HepG2 (cell line): ENCODE measurements around the gene PDZD8. TPM values are rescaled to one million over a fixed set of nuclear protein-coding genes. Genes with fewer than 3 reads are reported as not detected.
"Not testable (repeated sequence)": the region's sequence is repeated elsewhere in the genome, so short reads cannot be mapped to it uniquely, and the experiment has no call there.

ENCODE experiments used
- ATAC-seq: fragments of 200-7000 bp; cut with Tn5 transposase; 3 replicates; pipeline ENCODE4 v1.9.1; 2020; ENCODE audit warnings: mild to moderate bottlenecking, moderate library complexity
- BruUV-seq: library from RNA; stranded (reverse); fragments of 400-500 nt; replicated peaks from 2 replicates; lab custom pipeline; 2021; lab: Mats Ljungman, UMichigan
- CTCF ChIA-PET: fragments of 300-600 bp; formaldehyde crosslinking; extraction: SDS; loops from one replicate; lab custom pipeline; 2021; ENCODE audit warnings: low total read pairs, inconsistent platforms, low intra/inter-chr PET ratio; lab: Yijun Ruan, JAX
- POLR2A ChIA-PET: fragments of 350-600 bp; sonication (Branson Sonifier 250); formaldehyde crosslinking; loops from one replicate; lab custom pipeline; 2020; ENCODE audit warnings: antibody characterized with exemption, inconsistent platforms; lab: Yijun Ruan, JAX
- DNase-seq: peaks from one replicate; pipeline ENCODE4 v3.0.0-alpha.2; 2015; ENCODE audit warnings: low spot score
- FAIRE-seq: peaks from 3 replicates; lab custom pipeline; 2011; peaks lifted over from hg19 to GRCh38; lab: Jason Lieb, UNC
- H2AFZ ChIP-seq: one replicate; pipeline ENCODE4 v1.6.1; 2011; ENCODE audit warnings: low read length, inconsistent platforms
- H3K27ac ChIP-seq: fragments of 300-600 bp; 3 replicates; pipeline ENCODE4 v1.8.0; 2011; ENCODE audit warnings: mixed run types, mild to moderate bottlenecking, mixed read lengths, low read length, inconsistent platforms; ENCODE audit not compliant: insufficient read depth; ENCODE audit errors: extremely low read length
- H3K27me3 ChIP-seq, 2 experiments: fragments of 200-600 bp in 1 of 2; 2 replicates in 1 of 2; 3 replicates in 1 of 2; pipeline versions ENCODE4 v1.6.0 to v1.8.0; 2011; ENCODE audit warnings: low read length in 2 of 2, mild to moderate bottlenecking in 2 of 2, moderate library complexity in 2 of 2, inconsistent platforms in 1 of 2; ENCODE audit not compliant: insufficient read depth in 2 of 2, control insufficient read depth in 1 of 2
- H3K36me3 ChIP-seq, 2 experiments: fragments of 200-600 bp in 1 of 2; replicated peaks in 1 of 2; 2 replicates in 1 of 2; 3 replicates in 1 of 2; pipeline versions ENCODE4 v1.5.1 to v1.8.0; 2011; ENCODE audit warnings: low read length in 2 of 2, inconsistent platforms in 1 of 2; ENCODE audit not compliant: insufficient read depth in 2 of 2, control insufficient read depth in 1 of 2
- H3K4me1 ChIP-seq: 2 replicates; pipeline ENCODE4 v1.5.1; 2012; ENCODE audit warnings: low read length, inconsistent platforms; ENCODE audit not compliant: insufficient read depth
- H3K4me2 ChIP-seq: 2 replicates; pipeline ENCODE4 v1.6.0; 2011; ENCODE audit warnings: low read depth, low read length, inconsistent platforms
- H3K4me3 ChIP-seq, 3 experiments: fragments of 200-600 bp in 1 of 3; sonication (generic), shearing (Covaris generic) in 1 of 3; replicated peaks in 1 of 3; 2 replicates each; pipeline ENCODE4 v1.5.1; 2011 to 2016; ENCODE audit warnings: low read length in 3 of 3, inconsistent platforms in 2 of 3, low read depth in 2 of 3, mild to moderate bottlenecking in 2 of 3, control low read depth in 1 of 3, mixed read lengths in 1 of 3; ENCODE audit not compliant: insufficient read depth in 1 of 3
- H3K79me2 ChIP-seq: one replicate; pipeline ENCODE4 v1.6.1; 2011; ENCODE audit warnings: low read length, inconsistent platforms; ENCODE audit not compliant: insufficient read depth
- H3K9ac ChIP-seq: 2 replicates; pipeline ENCODE4 v1.6.0; 2011; ENCODE audit warnings: mild to moderate bottlenecking, low read depth, low read length, inconsistent platforms; ENCODE audit not compliant: insufficient read depth
- H3K9me3 ChIP-seq: 2 replicates; pipeline ENCODE4 v1.5.1; 2012; ENCODE audit warnings: mild to moderate bottlenecking, low read length
- H4K20me1 ChIP-seq: 2 replicates; pipeline ENCODE4 v1.6.0; 2011; ENCODE audit warnings: inconsistent platforms, mild to moderate bottlenecking, low read length, moderate library complexity; ENCODE audit not compliant: insufficient read depth
- NFATC3 ChIP-seq: sonication (generic); formaldehyde crosslinking; IDR thresholded peaks from 2 replicates; pipeline ENCODE4 v1.5.1; 2020; ENCODE audit warnings: mild to moderate bottlenecking, missing genetic modification reagents
- ZNF326 ChIP-seq: sonication (generic); formaldehyde crosslinking; IDR thresholded peaks from 2 replicates; pipeline ENCODE4 v1.4.0; 2020; ENCODE audit warnings: missing genetic modification reagents, borderline replicate concordance
- ZNF333 ChIP-seq: sonication (generic); formaldehyde crosslinking; IDR thresholded peaks from 2 replicates; pipeline ENCODE4 v1.4.0; 2020; ENCODE audit warnings: mild to moderate bottlenecking, missing genetic modification reagents, borderline replicate concordance
- ZNF431 ChIP-seq: sonication (generic); formaldehyde crosslinking; IDR thresholded peaks from 2 replicates; pipeline ENCODE4 v1.9.0; 2022; ENCODE audit warnings: missing genetic modification reagents, low read depth, mild to moderate bottlenecking, borderline replicate concordance
- ZNF781 ChIP-seq: sonication (generic); formaldehyde crosslinking; IDR thresholded peaks from 2 replicates; pipeline ENCODE4 v1.5.1; 2020; ENCODE audit warnings: borderline replicate concordance, mild to moderate bottlenecking, missing genetic modification reagents; ENCODE audit errors: not compliant biosample characterization
- WGBS: methylation state at CpG from one replicate; pipeline ENCODE4 v1.1.6; 2017; ENCODE audit warnings: low lambda C conversion rate; 5-methylcytosine and 5-hydroxymethylcytosine counted together
- in situ Hi-C: cut with HindIII; loops from 2 replicates; pipeline ENCODE4 v1.10.0; 2017; ENCODE audit warnings: low pct_unique_long_range_greater_than_20kb; ENCODE audit not compliant: extremely low pct_ligation_motif_present
- intact Hi-C: fragments of 100-400 bp; cut with micrococcal nuclease; formaldehyde crosslinking; loops from one replicate; pipeline ENCODE4 v1.10.0; 2022; ENCODE audit not compliant: unreplicated experiment
- polyA plus RNA-seq, 8 experiments: library from polyadenylated mRNA; depleted of rRNA in 3 of 8; stranded (reverse) in 7 of 8; unstranded in 1 of 8; fragments of >200 nt; fragmentation: Illumina TruSeq in 4 of 8; extraction: Trizol in 4 of 8; gene quantifications; 2 replicates each; pipeline versions ENCODE4 v1.2.1 to v1.2.3, GENCODE V29; 2011 to 2016; ENCODE audit warnings: low read depth in 4 of 8, missing spikeins in 1 of 8, mixed read lengths in 1 of 8; ENCODE audit not compliant: insufficient read depth in 1 of 8
- total RNA-seq, 5 experiments: library from RNA; depleted of rRNA; stranded (reverse); fragments of >200 nt; fragmentation: Illumina TruSeq; extraction: Trizol; gene quantifications; 2 replicates each; pipeline ENCODE4 v1.2.3, GENCODE V29; 2016; ENCODE audit warnings: low read depth in 1 of 5
- TF ChIP-seq, protein P1 (sequence below): sonication (generic); formaldehyde crosslinking; IDR thresholded peaks from 2 replicates; pipeline ENCODE4 v1.4.0; 2020; ENCODE audit warnings: missing genetic modification reagents
- TF ChIP-seq, protein P2 (sequence below): sonication (generic); formaldehyde crosslinking; IDR thresholded peaks from 2 replicates; pipeline ENCODE4 v1.4.0; 2020; ENCODE audit warnings: mild to moderate bottlenecking, missing genetic modification reagents

The PDZD8 gene
- total and polyA plus RNA-seq, 2 of the 13 experiments (the other 11 are each of a cell fraction or from before 2014, with no cell fraction given): 11.2 to 32.0 TPM

DNA sequence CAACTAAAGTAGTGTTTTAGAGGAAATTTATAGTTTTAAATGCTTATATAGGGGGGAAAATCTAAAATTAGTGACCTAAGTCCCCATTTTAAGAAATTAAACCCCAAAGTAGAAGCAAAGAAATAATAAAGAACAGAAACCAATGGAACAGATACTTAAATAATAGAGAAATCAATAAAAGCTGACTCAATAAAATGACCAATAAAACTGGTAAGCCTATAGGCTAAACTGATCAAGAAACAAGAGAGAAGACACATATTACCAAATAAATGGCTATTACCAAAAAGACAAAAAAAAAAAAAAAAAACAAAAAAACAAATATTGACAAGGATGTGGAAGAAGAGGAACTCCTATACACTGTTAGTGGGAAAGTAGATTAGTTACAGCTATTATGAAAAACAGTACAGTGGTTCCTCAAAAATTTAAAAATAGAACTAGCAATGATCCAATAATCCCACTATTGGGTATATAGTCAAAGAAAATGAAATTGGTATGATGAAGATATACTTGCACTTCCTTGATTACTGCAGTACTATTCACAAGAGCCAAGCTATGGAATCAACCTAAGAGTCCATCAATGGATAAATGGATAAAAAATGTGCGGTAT, 81.1 kb downstream of the PDZD8 start (continued):
- TF ChIP-seq, protein P1, sequence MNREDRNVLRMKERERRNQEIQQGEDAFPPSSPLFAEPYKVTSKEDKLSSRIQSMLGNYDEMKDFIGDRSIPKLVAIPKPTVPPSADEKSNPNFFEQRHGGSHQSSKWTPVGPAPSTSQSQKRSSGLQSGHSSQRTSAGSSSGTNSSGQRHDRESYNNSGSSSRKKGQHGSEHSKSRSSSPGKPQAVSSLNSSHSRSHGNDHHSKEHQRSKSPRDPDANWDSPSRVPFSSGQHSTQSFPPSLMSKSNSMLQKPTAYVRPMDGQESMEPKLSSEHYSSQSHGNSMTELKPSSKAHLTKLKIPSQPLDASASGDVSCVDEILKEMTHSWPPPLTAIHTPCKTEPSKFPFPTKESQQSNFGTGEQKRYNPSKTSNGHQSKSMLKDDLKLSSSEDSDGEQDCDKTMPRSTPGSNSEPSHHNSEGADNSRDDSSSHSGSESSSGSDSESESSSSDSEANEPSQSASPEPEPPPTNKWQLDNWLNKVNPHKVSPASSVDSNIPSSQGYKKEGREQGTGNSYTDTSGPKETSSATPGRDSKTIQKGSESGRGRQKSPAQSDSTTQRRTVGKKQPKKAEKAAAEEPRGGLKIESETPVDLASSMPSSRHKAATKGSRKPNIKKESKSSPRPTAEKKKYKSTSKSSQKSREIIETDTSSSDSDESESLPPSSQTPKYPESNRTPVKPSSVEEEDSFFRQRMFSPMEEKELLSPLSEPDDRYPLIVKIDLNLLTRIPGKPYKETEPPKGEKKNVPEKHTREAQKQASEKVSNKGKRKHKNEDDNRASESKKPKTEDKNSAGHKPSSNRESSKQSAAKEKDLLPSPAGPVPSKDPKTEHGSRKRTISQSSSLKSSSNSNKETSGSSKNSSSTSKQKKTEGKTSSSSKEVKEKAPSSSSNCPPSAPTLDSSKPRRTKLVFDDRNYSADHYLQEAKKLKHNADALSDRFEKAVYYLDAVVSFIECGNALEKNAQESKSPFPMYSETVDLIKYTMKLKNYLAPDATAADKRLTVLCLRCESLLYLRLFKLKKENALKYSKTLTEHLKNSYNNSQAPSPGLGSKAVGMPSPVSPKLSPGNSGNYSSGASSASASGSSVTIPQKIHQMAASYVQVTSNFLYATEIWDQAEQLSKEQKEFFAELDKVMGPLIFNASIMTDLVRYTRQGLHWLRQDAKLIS: no peak
- TF ChIP-seq ZNF326 (CRISPR knock-in tag): no peak
- TF ChIP-seq, protein P2, sequence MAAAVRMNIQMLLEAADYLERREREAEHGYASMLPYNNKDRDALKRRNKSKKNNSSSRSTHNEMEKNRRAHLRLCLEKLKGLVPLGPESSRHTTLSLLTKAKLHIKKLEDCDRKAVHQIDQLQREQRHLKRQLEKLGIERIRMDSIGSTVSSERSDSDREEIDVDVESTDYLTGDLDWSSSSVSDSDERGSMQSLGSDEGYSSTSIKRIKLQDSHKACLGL (CRISPR knock-in tag): no peak
- TF ChIP-seq ZNF333 (CRISPR knock-in tag): no peak
- no peak for TF ChIP-seq ZNF781 (CRISPR knock-in tag)
- no peak for TF ChIP-seq NFATC3 (CRISPR knock-in tag)
- no peak for TF ChIP-seq ZNF431 (CRISPR knock-in tag)
- TF ChIP-seq, all 625 proteins: peak for 0

DNA sequence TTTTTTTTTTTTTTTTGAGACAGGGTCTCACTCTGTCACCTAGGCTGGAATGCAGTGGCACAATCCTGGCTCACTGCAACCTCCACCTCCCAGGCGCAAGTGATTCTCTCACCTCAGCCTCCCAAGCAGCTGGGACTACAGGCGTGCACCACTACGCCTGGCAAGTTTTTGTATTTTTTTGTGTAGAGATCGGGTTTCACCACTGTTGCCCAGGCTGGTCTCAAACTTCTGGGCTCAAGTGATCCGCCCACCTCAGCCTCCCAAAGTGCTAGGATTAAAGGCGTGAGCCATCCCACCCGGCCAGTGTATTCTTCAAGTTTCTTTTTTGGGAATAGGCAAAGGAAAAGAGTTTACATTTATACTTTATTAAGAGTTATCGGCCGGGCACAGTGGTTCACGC, 84.4 kb downstream of the PDZD8 start:
- H3K36me3 ChIP-seq: peaks cover 3 to 32% of the 10 kb centered on the region in 2 experiments
- H3K9me3 ChIP-seq, ATAC-seq, H3K4me3 ChIP-seq, POLR2A ChIA-PET, H3K79me2 ChIP-seq, H4K20me1 ChIP-seq, in situ Hi-C loops, H3K4me1 ChIP-seq, FAIRE-seq, DNase-seq, intact Hi-C loops, H2AFZ ChIP-seq, H3K4me2 ChIP-seq, H3K27ac ChIP-seq, H3K9ac ChIP-seq, H3K27me3 ChIP-seq, CTCF ChIA-PET, BruUV-seq: not testable (repeated sequence)
- 98% methylated on average over 10 of the region's 10 CpGs for WGBS
